Central memory CD8-positive, alpha-beta T cell (primary cell): Measurements from ENCODE around the gene SERINC1.
A peak's percentile ranks its signal among the peaks of the same experiment; 100 is the strongest.
"Not testable (repeated sequence)": the region's sequence is repeated elsewhere in the genome, so short reads cannot be mapped to it uniquely, and the experiment has no call there.

Source experiments
- ATAC-seq: fragments of 150-1000 bp; cut with Tn5 transposase; replicated peaks from 2 replicates; pipeline ENCODE4 v1.10.0; 2022; ENCODE audit warnings: mild to moderate bottlenecking, moderate FRiP score, moderate number of reproducible peaks; ENCODE audit not compliant: poor library complexity, severe bottlenecking; ENCODE audit errors: extremely low read depth
- DNase-seq, 2 donors: peaks; one replicate each; pipeline ENCODE4 v3.0.0; 2021; ENCODE audit warnings: low spot score in 2 of 2
- H3K27ac Mint-ChIP-seq: one replicate; pipeline ENCODE4 v1.8.0; 2022; ENCODE audit warnings: low read depth, mild to moderate bottlenecking, moderate library complexity, mixed read lengths
- H3K27me3 Mint-ChIP-seq: one replicate; pipeline ENCODE4 v1.8.0; 2022; ENCODE audit warnings: mixed read lengths
- H3K36me3 Mint-ChIP-seq: one replicate; pipeline ENCODE4 v1.8.0; 2022; ENCODE audit warnings: mild to moderate bottlenecking, moderate library complexity, mixed read lengths; ENCODE audit not compliant: insufficient read depth
- H3K4me1 Mint-ChIP-seq: one replicate; pipeline ENCODE4 v1.8.0; 2022; ENCODE audit warnings: mixed read lengths
- H3K4me3 Mint-ChIP-seq: one replicate; pipeline ENCODE4 v1.8.0; 2022; ENCODE audit warnings: mild to moderate bottlenecking, moderate library complexity, mixed read lengths
- H3K9me3 Mint-ChIP-seq: one replicate; pipeline ENCODE4 v1.8.0; 2022; ENCODE audit warnings: mixed read lengths

Gene SERINC1

DNA sequence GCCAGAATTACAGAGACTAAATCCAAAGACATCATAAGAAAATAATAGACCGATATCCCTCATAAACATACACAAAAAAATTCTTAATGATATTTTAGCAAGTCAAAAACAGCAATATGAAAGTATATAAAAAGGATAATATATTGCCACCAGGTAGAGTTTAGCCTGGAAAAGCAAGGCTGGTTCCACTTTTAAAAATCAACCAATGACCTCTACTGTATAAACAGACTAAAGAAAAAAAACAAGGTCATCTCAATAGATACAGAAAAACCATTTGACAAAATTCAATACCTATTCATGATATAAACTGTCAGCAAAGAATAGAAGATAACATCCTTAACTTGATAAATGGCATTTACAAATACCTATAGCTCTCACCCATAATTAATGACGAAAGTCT, 9.7 kb downstream of the SERINC1 start:
- Mint-ChIP-seq H3K4me3 (peak overlapping the region; percentile 40), H3K36me3 (peaks cover 43% of the 10 kb centered on the region), H3K27ac (peak overlapping the region; percentile 64), H3K27me3 (no peaks in the 10 kb centered on the region), H3K9me3 (no peaks in the 10 kb centered on the region), H3K4me1 (peaks cover 93% of the 10 kb centered on the region)
- DNase-seq (no peak), ATAC-seq (no peak)

DNA sequence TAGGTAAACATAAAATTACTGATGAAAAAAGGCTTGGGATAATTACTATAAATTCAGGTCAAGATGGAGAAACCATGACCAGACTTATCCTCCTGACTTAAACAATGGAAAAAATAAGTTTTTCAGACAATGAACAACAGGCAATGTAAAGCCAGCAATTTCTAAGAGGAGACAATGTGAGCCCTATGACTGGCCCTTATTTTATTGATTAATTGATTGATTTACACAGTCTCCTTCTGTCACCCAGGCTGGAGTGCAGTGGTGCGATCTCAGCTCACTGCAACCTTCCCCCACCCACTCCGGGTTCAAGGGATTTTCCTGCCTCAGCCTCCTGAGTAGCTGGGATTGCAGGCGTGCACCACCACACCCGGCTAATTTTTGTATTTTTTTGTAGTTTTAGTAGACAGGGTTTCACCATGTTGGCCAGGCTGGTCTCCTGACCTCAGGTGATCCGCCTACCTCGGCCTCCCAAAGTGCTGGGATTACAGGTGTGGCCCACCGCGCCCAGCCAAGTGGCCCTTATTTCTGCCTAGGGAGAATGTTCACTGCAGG, 11.7 kb downstream of the SERINC1 start:
- Mint-ChIP-seq H3K4me3 (peak overlapping the region; percentile 40), H3K36me3 (peaks cover 39% of the 10 kb centered on the region), H3K4me1 (peaks cover 81% of the 10 kb centered on the region), H3K27ac (peak overlapping the region; percentile 84)
- DNase-seq, H3K27me3 Mint-ChIP-seq, ATAC-seq, H3K9me3 Mint-ChIP-seq: not testable (repeated sequence)

GRCh38 chr6:122459240-122459639, 12.4 kb downstream of the SERINC1 start:
- DNase-seq = no peak
- no peaks in the 10 kb centered on the region for H3K27me3 Mint-ChIP-seq
- peaks cover 83% of the 10 kb centered on the region for H3K4me1 Mint-ChIP-seq
- peaks cover 44% of the 10 kb centered on the region for H3K36me3 Mint-ChIP-seq
- H3K27ac Mint-ChIP-seq = peak overlapping the region; percentile 84
- no peak for ATAC-seq
- peak overlapping the region; percentile 40 for H3K4me3 Mint-ChIP-seq
- H3K9me3 Mint-ChIP-seq = no peaks in the 10 kb centered on the region

DNA sequence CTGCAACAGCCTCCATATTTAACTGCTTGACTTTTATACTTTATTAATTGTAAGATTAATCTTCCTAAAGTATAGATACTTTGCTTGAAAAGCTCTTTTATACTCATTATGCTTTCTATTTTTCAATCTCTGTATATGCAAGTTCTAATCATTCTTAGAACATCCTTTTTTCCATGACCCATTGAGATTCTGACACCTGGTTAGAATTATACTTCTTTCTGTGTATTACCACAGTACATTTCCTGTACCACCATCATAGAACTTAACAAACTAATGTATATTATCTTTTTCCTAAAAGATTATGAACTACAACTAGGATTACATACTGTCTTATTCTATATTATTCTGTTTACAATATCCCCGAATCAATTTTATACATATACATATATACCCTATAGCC, 13.5 kb downstream of the SERINC1 start:
- Mint-ChIP-seq H3K4me3 (peak overlapping the region; percentile 21), H3K27ac (peak overlapping the region; percentile 84), H3K9me3 (no peaks in the 10 kb centered on the region), H3K4me1 (peaks cover 75% of the 10 kb centered on the region), H3K36me3 (peaks cover 48% of the 10 kb centered on the region), H3K27me3 (no peaks in the 10 kb centered on the region)
- DNase-seq = no peak
- ATAC-seq = no peak

GRCh38 chr6:122455116-122455515, 16.5 kb downstream of the SERINC1 start:
- H3K36me3 Mint-ChIP-seq = peaks cover 64% of the 10 kb centered on the region
- not testable (repeated sequence) for H3K4me3 Mint-ChIP-seq, ATAC-seq, DNase-seq, H3K27ac Mint-ChIP-seq, H3K27me3 Mint-ChIP-seq, H3K9me3 Mint-ChIP-seq
- H3K4me1 Mint-ChIP-seq = peaks cover 54% of the 10 kb centered on the region

DNA sequence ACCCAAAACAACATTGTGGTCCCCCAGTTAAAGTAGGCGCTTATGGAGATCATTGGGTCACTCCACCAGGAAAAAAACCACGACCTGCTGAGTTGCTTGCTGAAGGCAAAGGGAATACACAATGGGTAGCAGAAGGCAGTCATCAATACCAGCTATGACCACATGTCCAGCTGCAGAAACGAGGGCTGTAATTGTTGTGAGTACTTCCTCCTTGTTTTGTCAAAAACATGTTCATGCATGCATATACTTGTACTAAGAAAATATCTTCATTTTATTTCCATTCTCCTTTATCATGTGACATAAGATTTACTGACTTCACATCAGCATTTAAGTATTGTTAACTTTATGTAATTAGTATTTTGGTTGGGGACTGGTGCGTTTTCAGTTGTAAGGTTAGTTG, 16.9 kb downstream of the SERINC1 start:
- ATAC-seq = no peak
- Mint-ChIP-seq H3K4me1 (peaks cover 51% of the 10 kb centered on the region), H3K4me3 (no peak overlapping the region), H3K36me3 (peaks cover 67% of the 10 kb centered on the region), H3K9me3 (no peaks in the 10 kb centered on the region), H3K27me3 (no peaks in the 10 kb centered on the region), H3K27ac (peak overlapping the region; percentile 68)
- DNase-seq = no peak

DNA sequence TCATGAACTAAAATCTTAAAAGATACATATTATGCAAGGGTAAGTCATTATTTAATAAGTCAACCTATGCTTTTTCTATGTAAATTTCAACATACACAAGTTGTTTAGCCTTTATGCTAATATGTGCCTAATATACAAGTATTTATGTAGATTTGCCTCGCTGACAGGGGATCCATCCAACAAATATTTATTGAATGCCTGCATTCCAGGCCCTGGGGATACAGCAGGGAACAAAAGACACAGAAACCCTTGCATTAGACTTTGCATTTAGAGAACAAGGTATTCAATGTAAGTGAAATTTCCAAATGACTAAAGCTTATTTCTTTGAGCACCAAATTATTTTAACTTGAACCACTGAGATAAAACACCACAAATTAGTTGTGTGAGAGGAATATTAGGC, 19.1 kb downstream of the SERINC1 start:
- ATAC-seq (no peak), DNase-seq (no peak)
- Mint-ChIP-seq H3K27me3 (no peaks in the 10 kb centered on the region), H3K27ac (no peak overlapping the region), H3K9me3 (no peaks in the 10 kb centered on the region), H3K36me3 (peaks cover 76% of the 10 kb centered on the region), H3K4me3 (no peak overlapping the region), H3K4me1 (peaks cover 38% of the 10 kb centered on the region)

DNA sequence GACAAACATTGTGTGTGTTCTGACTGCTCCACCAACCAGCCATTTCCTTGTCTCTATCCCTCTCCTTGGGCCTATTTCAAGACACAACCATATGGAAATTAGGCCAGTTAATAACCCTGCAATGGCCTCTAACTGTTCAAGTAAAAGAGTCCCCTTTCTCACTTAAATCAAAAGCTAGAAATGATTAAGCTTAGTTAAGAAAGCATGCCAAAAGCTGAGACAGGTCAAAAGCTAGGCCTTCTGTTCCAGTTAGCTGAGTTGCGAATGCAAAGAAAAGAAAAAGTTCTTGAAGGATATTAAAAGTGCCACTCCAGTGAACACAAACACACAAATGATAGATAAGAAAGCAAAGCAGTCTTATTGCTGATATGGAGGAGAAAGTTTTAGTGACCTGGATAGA, 22.5 kb downstream of the SERINC1 start:
- Mint-ChIP-seq H3K4me3 (no peak overlapping the region), H3K4me1 (peaks cover 24% of the 10 kb centered on the region), H3K9me3 (no peaks in the 10 kb centered on the region), H3K27me3 (no peaks in the 10 kb centered on the region), H3K36me3 (peaks cover 80% of the 10 kb centered on the region), H3K27ac (peak overlapping the region; percentile 27)
- ATAC-seq (no peak), DNase-seq (no peak)

DNA sequence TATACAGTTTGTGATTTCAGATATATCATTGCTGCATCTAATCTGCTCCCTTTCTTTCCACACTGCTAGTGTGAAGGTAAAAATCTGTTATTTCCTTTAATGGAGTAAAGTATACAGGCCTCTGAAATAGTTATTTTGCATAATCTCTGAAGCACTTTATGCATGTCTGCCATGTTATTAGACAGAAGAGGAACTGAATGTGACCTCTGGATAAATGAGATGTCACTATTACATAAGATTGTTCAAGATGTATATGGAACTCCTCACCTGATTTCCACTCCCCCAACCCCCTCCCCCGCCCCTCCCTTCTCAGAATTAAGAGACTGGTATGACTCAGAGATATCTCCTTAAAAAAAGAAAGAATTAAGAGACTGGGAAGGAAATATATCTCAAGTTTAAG, 26.3 kb downstream of the SERINC1 start:
- Mint-ChIP-seq H3K36me3 (peaks cover 66% of the 10 kb centered on the region), H3K27ac (no peak overlapping the region), H3K4me1 (peaks cover 21% of the 10 kb centered on the region), H3K27me3 (no peaks in the 10 kb centered on the region), H3K4me3 (no peak overlapping the region), H3K9me3 (no peaks in the 10 kb centered on the region)
- DNase-seq (no peak), ATAC-seq (no peak)

DNA sequence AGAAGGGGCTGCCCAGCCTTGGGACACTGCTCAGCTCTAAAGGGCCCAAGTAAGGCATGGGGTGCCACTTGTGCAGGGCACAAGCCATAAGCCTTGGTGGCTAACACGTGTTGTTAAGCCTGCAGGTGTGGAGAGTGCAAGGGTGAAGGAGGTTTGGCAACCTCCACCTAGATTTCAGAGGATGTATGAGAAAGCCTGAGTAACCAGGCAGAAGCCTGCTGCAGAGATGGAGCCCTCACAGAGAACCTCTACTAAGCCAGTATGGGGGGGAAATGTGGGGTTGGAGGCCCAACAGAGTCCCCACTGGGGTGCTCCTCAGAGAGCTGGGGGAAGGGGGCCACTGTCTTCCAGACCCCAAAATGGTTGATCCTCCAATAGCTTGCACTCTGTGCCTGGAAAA, 32.6 kb downstream of the SERINC1 start:
- H3K4me1 Mint-ChIP-seq = peaks cover 16% of the 10 kb centered on the region
- H3K27ac Mint-ChIP-seq = peak overlapping the region; percentile 79
- H3K9me3 Mint-ChIP-seq = peaks cover 5% of the 10 kb centered on the region
- no peaks in the 10 kb centered on the region for H3K27me3 Mint-ChIP-seq
- peaks cover 47% of the 10 kb centered on the region for H3K36me3 Mint-ChIP-seq
- ATAC-seq (no peak), DNase-seq (no peak)
- H3K4me3 Mint-ChIP-seq = no peak overlapping the region

GRCh38 chr6:122432816-122433215, 38.8 kb downstream of the SERINC1 start:
- Mint-ChIP-seq H3K27me3 (no peaks in the 10 kb centered on the region), H3K27ac (no peak overlapping the region), H3K36me3 (peaks cover 27% of the 10 kb centered on the region), H3K9me3 (no peaks in the 10 kb centered on the region), H3K4me3 (no peak overlapping the region), H3K4me1 (peaks cover 6% of the 10 kb centered on the region)
- DNase-seq (no peak), ATAC-seq (no peak)

GRCh38 chr6:122431780-122432179, 39.8 kb downstream of the SERINC1 start:
- DNase-seq (no peak), ATAC-seq (no peak)
- Mint-ChIP-seq H3K4me3 (no peak overlapping the region), H3K27me3 (no peaks in the 10 kb centered on the region), H3K9me3 (no peaks in the 10 kb centered on the region), H3K27ac (no peak overlapping the region), H3K36me3 (peaks cover 27% of the 10 kb centered on the region), H3K4me1 (peaks cover 6% of the 10 kb centered on the region)

GRCh38 chr6:122429323-122429722, 42.3 kb downstream of the SERINC1 start:
- no peaks in the 10 kb centered on the region for H3K9me3 Mint-ChIP-seq
- H3K36me3 Mint-ChIP-seq = peaks cover 24% of the 10 kb centered on the region
- H3K27ac Mint-ChIP-seq = no peak overlapping the region
- no peaks in the 10 kb centered on the region for H3K27me3 Mint-ChIP-seq
- ATAC-seq = no peak
- no peak for DNase-seq
- peaks cover 6% of the 10 kb centered on the region for H3K4me1 Mint-ChIP-seq
- no peak overlapping the region for H3K4me3 Mint-ChIP-seq

- no peaks in the 10 kb centered on the region for H3K9me3 Mint-ChIP-seq
- H3K27me3 Mint-ChIP-seq = no peaks in the 10 kb centered on the region
- H3K36me3 Mint-ChIP-seq = peaks cover 26% of the 10 kb centered on the region
- DNase-seq (no peak), ATAC-seq (no peak)
- no peak overlapping the region for H3K27ac Mint-ChIP-seq
- no peak overlapping the region for H3K4me3 Mint-ChIP-seq
- peaks cover 6% of the 10 kb centered on the region for H3K4me1 Mint-ChIP-seq
Measured at GRCh38 chr6:122428781-122429180, 42.8 kb downstream of the SERINC1 start.
